ENCODE measurements around the gene FZD2.

Gene FZD2

GRCh38 chr17:44604768-44605485 lies 47.6 kb downstream of the FZD2 start:
- DNase-seq: no peak

- no peak for DNase-seq
These were observed 49.4 kb downstream of the FZD2 start for GRCh38 chr17:44606658-44607057.

GRCh38 chr17:44607836-44608690 lies 50.8 kb downstream of the FZD2 start:
- no peak for DNase-seq

- no peak for DNase-seq
These were observed 51.6 kb downstream of the FZD2 start for GRCh38 chr17:44608727-44609435.

GRCh38 chr17:44610331-44610730 lies 53.0 kb downstream of the FZD2 start:
- DNase-seq: no peak
